ENCODE results near the gene CD70.
"Not testable (repeated sequence)": the region's sequence is repeated elsewhere in the genome, so short reads cannot be mapped to it uniquely, and the experiment has no call there.

- not testable (repeated sequence) for TF ChIP-seq POLR2A (IDR thresholded peaks at IDR 0.05)
- peak; percentile 43 to 82 (median 75) for TF ChIP-seq CTCF (IDR thresholded peaks at IDR 0.05 in 8 of 11, conservative IDR thresholded peaks at IDR 0.05 in 3 of 11)
Measured at GRCh38 chr19:6632747-6633455, 42.0 kb upstream of the CD70 start.
